Measurements from ENCODE around the gene CHMP4A.

Gene CHMP4A

GRCh38 chr14:24194873-24195185, 18.5 kb downstream of the CHMP4A start:
- no peak for DNase-seq

- DNase-seq: no peak
These were observed 19.0 kb downstream of the CHMP4A start for GRCh38 chr14:24194186-24194872.

- DNase-seq: no peak
These were observed 20.4 kb downstream of the CHMP4A start for GRCh38 chr14:24192933-24193332.

GRCh38 chr14:24190416-24190815, 22.9 kb downstream of the CHMP4A start:
- no peak for DNase-seq

- DNase-seq: no peak
These were observed 23.8 kb downstream of the CHMP4A start for GRCh38 chr14:24189460-24189859.

GRCh38 chr14:24189059-24189375, 24.3 kb downstream of the CHMP4A start:
- DNase-seq: no peak

GRCh38 chr14:24188251-24189058, 24.8 kb downstream of the CHMP4A start, which contains the start of gene IPO4:
TSS of gene IPO4 (minus strand) at chr14:24188816. CDS start at chr14:24188787, 29 bp downstream.
- peak; percentile 98 for DNase-seq

- DNase-seq: no peak
These were observed 25.8 kb downstream of the CHMP4A start for GRCh38 chr14:24187539-24187915.

GRCh38 chr14:24186831-24187538, 26.3 kb downstream of the CHMP4A start:
- DNase-seq: no peak

- no peak for DNase-seq
These were observed 27.5 kb downstream of the CHMP4A start for GRCh38 chr14:24185741-24186140.

- no peak for DNase-seq
These were observed 28.3 kb downstream of the CHMP4A start for GRCh38 chr14:24185026-24185425.

- DNase-seq: no peak
These were observed 29.0 kb downstream of the CHMP4A start for GRCh38 chr14:24184104-24184970.

- DNase-seq: no peak
These were observed 30.2 kb downstream of the CHMP4A start for GRCh38 chr14:24183014-24183481.

- DNase-seq: no peak
These were observed 31.0 kb downstream of the CHMP4A start for GRCh38 chr14:24182110-24182882.

- DNase-seq: no peak
These were observed 31.8 kb downstream of the CHMP4A start for GRCh38 chr14:24181371-24182077.

- DNase-seq: peak; percentile 53
These were observed 33.1 kb downstream of the CHMP4A start for GRCh38 chr14:24179961-24180796.

- DNase-seq: no peak
These were observed 33.9 kb downstream of the CHMP4A start for GRCh38 chr14:24179294-24179960.

- no peak for DNase-seq
These were observed 34.7 kb downstream of the CHMP4A start for GRCh38 chr14:24178399-24179178.

GRCh38 chr14:24177891-24178290, 35.4 kb downstream of the CHMP4A start:
- DNase-seq: no peak
